Left ventricle myocardium inferior (tissue), 1 donor: ENCODE data around the gene MBD3. TPM values are rescaled to one million over a fixed set of nuclear protein-coding genes. Genes with fewer than 3 reads are reported as not detected.

ENCODE experiments used
- DNase-seq: peaks from one replicate; pipeline ENCODE4 v3.0.0-alpha.2; 2020
- H3K27ac ChIP-seq: fragments of 200-600 bp; replicated peaks from 2 replicates; pipeline ENCODE4 v1.8.0; 2021
- H3K27me3 ChIP-seq: fragments of 200-600 bp; 2 replicates; pipeline ENCODE4 v1.8.0; 2021; ENCODE audit warnings: low read depth
- H3K36me3 ChIP-seq: fragments of 200-600 bp; 2 replicates; pipeline ENCODE4 v1.8.0; 2021
- H3K4me1 ChIP-seq: fragments of 200-600 bp; 2 replicates; pipeline ENCODE4 v1.8.0; 2021
- H3K4me3 ChIP-seq: fragments of 200-600 bp; 2 replicates; pipeline ENCODE4 v1.8.0; 2021; ENCODE audit warnings: mild to moderate bottlenecking, moderate library complexity
- H3K9me3 ChIP-seq: fragments of 200-600 bp; replicated peaks from 2 replicates; pipeline ENCODE4 v1.8.0; 2021
- intact Hi-C: fragments of 100-400 bp; cut with micrococcal nuclease; formaldehyde crosslinking; loops from one replicate; pipeline ENCODE4 v1.11.0; 2022
- total RNA-seq: library from RNA; stranded (reverse); fragmentation: NEBNext Ultra II Directional; extraction: Animal tissue kit (Norgen Biotek cat#: 25700); gene quantifications from one replicate; pipeline ENCODE4 v1.2.1, GENCODE V29; 2021
- TF ChIP-seq, protein P1 (sequence below): fragments of 200-600 bp; IDR thresholded peaks from 2 replicates; pipeline ENCODE4 v1.8.0; 2021; ENCODE audit warnings: antibody characterized with exemption, mild to moderate bottlenecking, borderline replicate concordance
- donor health status: DM: no; HTN: yes; CAD: no; lungs with severe emphysema.

Gene MBD3
- total RNA-seq, 1 donor from 2014 or later = 48.6 TPM

- TF ChIP-seq, protein P1, sequence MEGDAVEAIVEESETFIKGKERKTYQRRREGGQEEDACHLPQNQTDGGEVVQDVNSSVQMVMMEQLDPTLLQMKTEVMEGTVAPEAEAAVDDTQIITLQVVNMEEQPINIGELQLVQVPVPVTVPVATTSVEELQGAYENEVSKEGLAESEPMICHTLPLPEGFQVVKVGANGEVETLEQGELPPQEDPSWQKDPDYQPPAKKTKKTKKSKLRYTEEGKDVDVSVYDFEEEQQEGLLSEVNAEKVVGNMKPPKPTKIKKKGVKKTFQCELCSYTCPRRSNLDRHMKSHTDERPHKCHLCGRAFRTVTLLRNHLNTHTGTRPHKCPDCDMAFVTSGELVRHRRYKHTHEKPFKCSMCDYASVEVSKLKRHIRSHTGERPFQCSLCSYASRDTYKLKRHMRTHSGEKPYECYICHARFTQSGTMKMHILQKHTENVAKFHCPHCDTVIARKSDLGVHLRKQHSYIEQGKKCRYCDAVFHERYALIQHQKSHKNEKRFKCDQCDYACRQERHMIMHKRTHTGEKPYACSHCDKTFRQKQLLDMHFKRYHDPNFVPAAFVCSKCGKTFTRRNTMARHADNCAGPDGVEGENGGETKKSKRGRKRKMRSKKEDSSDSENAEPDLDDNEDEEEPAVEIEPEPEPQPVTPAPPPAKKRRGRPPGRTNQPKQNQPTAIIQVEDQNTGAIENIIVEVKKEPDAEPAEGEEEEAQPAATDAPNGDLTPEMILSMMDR = no peak
- H3K27ac ChIP-seq = no peak overlapping the region
- peaks cover 90% of the 10 kb centered on the region for H3K27me3 ChIP-seq
- no peak for DNase-seq
- no peaks in the 10 kb centered on the region for H3K9me3 ChIP-seq
- intact Hi-C loops = no loop called here
- H3K36me3 ChIP-seq = no peaks in the 10 kb centered on the region
- no peaks in the 10 kb centered on the region for H3K4me1 ChIP-seq
- no peak overlapping the region for H3K4me3 ChIP-seq
Measured at GRCh38 chr19:1529430-1529816, 63.2 kb downstream of the MBD3 start.

- TF ChIP-seq, protein P1 = no peak
- DNase-seq = no peak
- no peak overlapping the region for H3K4me3 ChIP-seq
- H3K36me3 ChIP-seq = no peaks in the 10 kb centered on the region
- intact Hi-C loops = no loop called here
- H3K27me3 ChIP-seq = peaks cover 95% of the 10 kb centered on the region
- peaks cover 4% of the 10 kb centered on the region for H3K4me1 ChIP-seq
- H3K9me3 ChIP-seq = no peaks in the 10 kb centered on the region
- H3K27ac ChIP-seq = no peak overlapping the region
Measured at GRCh38 chr19:1528596-1529429, 63.9 kb downstream of the MBD3 start.

DNA sequence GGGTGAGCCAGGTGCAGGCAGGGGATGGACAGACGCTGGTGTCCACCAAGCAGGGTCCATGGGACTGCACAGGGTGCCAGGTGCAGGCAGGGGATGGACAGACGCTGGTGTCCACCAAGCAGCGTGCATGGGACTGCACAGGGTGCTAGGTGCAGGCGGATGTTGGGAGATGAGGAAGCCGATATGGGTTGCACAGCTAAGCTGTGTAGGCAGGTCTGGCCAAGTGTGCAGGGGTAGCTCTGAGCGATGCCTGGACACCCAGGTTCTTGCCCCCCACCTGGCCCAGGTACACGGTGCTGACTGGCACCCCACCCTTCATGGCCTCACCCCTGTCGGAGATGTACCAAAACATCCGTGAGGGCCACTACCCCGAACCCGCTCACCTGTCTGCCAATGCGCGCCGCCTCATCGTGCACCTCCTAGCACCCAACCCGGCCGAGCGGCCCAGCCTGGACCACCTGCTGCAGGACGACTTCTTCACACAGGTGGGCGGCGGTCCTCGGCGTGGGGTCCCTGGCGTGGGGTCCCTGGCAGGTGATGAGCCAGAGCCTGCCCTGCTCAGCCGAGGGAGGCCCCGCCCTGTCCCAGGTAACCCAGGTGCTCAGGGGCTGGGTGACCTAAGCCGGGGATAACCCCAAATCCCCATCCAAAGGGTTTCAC, 64.9 kb downstream of the MBD3 start:
- no peak overlapping the region for H3K27ac ChIP-seq
- peaks cover 4% of the 10 kb centered on the region for H3K4me1 ChIP-seq
- no peaks in the 10 kb centered on the region for H3K9me3 ChIP-seq
- H3K27me3 ChIP-seq = peaks cover 95% of the 10 kb centered on the region
- no peaks in the 10 kb centered on the region for H3K36me3 ChIP-seq
- TF ChIP-seq, protein P1 = no peak
- DNase-seq = no peak
- H3K4me3 ChIP-seq = no peak overlapping the region
- intact Hi-C loops = no loop called here

GRCh38 chr19:1526979-1527649, 65.6 kb downstream of the MBD3 start:
- Histone ChIP-seq H3K27me3 (peaks cover 94% of the 10 kb centered on the region), H3K27ac (no peak overlapping the region), H3K4me3 (no peak overlapping the region), H3K4me1 (peaks cover 4% of the 10 kb centered on the region), H3K9me3 (no peaks in the 10 kb centered on the region), H3K36me3 (no peaks in the 10 kb centered on the region)
- intact Hi-C loops = no loop called here
- TF ChIP-seq, protein P1 = no peak
- no peak for DNase-seq

DNA sequence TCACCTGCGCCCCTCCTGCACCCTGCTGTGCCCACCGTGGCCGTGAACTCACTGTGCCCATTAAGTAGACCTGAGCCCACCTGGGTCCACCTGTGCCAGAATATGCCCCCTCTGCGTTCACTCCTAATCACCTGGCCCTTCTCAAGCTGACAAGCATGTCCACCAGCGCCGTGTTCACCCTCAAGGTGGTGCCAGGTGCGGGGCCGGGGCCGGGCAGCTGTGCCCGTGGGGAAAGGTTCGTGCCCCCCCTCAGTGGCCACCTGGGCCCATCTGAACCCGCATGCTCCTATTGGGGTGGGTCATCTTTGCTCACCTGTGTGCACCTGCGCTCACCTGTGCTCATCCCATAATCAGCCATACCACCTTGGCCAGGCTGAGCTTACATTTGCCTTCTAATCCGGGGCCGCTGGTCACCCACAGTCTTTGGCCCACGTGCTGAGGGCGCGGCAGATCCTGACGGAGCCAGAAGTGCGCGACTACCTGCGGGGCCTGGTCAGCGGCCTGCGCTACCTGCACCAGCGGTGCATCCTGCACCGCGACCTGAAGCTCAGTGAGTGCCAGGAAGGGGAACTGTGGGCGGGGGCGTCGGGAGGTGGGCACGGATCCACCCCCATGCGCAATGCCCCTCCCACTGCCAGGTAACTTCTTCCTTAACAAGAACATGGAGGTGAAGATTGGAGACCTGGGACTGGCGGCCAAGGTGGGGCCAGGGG, 66.4 kb downstream of the MBD3 start:
- intact Hi-C loops = no loop called here
- H3K27me3 ChIP-seq = peaks cover 92% of the 10 kb centered on the region
- peaks cover 12% of the 10 kb centered on the region for H3K4me1 ChIP-seq

More for the DNA sequence above, 66.4 kb downstream of the MBD3 start:
- no peak overlapping the region for H3K4me3 ChIP-seq
- no peaks in the 10 kb centered on the region for H3K9me3 ChIP-seq
- TF ChIP-seq, protein P1 = no peak
- no peaks in the 10 kb centered on the region for H3K36me3 ChIP-seq
- no peak for DNase-seq
- H3K27ac ChIP-seq = no peak overlapping the region
